GM21447 (cell line): ENCODE results near the gene CCR7.

ENCODE experiments used
- ATAC-seq: cut with Tn5 transposase; IDR thresholded peaks from one replicate; pipeline ENCODE4 v1.9.1; 2021; ENCODE audit not compliant: unreplicated experiment

Gene CCR7

DNA sequence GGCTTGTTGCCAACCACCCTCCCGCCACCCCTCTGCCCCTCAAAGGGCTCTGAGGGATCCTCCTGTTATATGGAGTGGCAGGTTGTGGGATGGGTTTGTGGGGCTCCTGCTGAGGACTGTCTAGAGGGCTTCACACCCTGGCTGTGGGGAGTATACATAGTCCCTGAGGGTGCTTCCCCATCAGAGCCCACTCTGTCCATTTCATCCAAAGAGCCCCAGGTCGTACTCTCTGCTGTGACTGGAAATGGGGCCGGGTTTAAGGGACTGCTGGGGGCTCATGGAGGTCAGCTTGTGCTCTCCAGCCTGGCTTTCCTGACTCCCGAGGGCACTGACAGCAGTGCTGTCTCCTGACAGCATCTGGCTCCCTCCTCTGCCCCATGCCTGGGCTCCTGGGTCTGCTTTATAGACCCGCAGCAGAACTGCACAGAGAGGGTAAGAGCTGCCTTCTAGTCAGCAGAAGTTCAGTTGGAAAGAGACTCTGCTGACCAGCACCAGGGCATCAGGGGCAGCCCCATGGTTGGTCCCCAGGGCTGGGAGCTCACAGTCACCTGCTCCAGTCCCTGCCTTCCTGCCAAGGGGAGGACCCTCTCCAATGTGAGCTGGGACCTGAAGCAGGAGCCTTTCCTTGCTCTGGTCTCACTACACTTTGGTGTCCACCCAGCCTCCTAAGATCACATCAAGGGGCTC lies 46.0 kb downstream of the CCR7 start:
- ATAC-seq: no peak

DNA sequence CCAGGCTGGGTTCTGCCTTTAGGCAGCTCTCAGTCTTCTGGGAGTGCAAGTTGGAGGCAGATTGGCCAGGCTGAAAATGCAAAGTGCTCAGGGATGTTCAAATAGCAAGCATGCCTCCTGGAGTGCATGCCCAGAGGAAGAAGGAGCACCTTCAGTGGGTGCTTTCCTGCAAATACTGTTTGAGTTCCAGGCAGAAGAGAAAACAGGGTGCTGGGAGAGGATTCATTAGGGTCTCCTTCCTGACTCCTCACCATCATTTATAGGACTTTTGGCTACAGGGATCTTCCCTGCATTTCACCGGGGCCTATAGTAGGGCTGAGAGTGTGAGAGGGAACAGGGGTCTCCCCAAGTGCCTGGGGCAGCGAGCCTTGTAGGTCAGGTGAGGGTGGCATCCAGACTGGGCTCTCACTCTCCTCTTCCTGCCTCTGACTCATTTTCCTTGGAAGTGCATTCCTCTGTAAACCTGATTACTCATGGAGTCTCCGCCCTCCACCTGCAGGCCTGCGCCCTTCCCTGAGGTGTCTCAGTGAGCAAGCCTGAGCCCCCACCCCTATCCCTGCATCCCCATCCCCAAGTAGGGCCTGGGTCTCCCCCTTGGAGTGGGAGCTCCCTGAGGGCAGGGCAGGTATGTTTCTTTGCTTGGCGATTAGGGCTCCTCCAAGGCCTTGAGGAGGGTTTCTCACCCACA lies 46.7 kb downstream of the CCR7 start:
- no peak for ATAC-seq

DNA sequence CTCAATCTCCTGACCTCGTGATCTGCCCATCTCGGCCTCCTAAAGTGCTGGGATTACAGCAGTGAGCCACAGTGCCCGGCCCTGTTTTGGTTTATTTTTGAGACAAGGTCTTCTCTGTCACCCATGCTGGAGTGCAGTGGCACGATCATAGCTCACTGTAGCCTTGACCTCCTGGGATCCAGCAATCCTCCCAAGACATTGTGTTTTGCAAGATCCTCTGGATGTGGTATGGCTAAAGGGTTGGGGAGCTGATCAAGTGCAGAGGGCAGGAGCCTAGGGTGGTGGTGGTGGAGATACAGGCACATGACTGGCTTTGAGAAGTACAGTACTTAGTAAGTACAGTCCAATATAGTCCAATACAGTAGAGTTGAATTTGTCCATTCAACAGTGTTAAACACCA lies 47.3 kb downstream of the CCR7 start:
- no peak for ATAC-seq

DNA sequence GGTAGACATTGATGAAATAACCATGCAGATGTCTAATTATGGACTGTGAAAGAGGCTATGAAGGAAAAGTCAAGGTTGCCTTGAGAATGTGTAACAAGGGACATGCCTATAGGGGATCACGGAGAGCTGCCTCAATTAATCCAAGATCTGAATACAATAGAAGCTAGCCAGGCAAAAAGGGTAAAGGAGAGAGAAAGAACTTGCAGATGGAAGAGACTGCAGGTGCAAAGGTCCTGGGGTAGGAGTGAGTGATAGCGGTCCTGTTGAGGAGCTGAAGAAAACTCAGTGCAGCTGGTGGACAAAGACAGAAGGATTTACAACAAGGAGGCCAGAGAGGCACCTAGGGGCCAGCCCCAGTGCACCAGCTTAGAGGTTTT lies 48.0 kb downstream of the CCR7 start:
- no peak for ATAC-seq

DNA sequence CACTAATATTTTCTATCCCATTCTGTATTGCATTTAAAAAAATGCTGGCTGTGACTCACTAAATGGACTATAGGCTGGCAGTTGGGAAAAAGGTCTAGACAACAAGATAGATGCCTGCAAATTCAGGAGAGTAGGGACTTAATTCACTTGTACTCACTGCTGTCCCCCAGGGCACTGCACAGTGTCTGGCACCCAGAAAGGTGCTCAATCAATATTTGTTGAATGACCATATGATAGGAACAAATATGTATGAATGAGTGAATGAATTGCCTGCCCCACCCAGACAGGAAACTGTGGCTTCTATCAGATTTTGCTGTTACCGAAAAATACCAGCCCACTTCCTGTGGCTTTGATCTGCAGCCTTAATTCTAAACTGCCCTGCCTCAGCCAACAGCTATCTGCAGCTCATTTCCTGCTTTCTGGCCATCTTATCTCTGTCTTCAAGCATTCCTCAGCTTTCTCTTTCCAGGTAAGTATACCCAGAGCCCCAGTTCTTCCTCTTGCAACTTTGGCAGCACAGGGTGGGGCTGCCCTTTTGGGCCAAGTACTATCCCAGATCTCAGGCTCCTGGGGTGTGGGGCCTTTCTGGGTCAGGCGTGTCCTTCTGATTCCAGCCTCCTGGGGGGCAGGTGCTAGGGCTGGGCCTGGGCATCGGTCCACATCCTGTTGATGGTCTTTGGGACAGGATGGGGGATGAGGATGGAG lies 48.5 kb downstream of the CCR7 start:
- ATAC-seq: no peak

DNA sequence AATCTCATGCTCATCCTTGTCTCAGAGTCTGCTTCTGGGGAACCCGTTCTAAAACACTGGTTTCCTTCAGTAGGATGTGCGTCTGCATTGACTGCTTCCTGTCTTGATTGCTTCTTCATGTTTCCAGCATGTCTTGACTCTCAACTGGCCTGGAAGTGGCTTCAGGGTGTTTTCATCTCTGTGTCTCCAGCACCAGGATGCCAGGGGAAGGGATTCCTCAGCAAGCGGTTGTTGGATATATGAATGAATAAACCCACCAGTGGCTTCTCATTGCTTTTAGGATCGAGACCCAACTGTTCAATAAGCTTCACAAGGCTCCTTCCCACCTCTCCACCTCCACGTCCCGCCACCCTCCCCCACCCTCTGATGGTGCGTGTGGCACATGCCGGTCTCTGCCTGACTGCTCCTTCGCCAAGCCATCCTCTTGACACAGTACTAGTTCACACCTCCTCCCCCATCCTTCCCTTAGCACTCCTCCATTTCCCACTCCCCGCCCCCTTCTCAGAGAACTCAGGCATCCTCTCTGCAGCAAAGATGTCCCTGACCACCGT lies 49.7 kb downstream of the CCR7 start:
- no peak for ATAC-seq

DNA sequence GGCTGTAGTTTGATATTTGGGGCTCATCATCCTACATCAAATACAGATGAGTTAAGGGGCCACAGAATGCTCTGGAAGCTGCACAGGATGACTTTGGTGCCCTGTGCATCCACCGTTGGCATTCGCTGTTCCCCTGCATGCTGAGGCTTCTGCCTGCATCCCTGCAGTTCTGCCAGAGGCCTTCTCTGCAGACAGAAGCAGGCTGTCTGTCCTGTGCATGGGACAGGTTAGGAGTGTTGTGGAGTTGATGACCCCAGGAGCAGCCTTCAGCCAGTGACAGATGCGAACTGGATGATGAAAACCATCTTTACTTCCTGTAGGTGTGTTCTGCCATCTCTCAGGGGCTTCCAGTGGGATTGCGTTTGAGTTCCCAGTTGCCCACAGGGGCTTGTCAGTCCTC lies 50.3 kb downstream of the CCR7 start:
- ATAC-seq: no peak

DNA sequence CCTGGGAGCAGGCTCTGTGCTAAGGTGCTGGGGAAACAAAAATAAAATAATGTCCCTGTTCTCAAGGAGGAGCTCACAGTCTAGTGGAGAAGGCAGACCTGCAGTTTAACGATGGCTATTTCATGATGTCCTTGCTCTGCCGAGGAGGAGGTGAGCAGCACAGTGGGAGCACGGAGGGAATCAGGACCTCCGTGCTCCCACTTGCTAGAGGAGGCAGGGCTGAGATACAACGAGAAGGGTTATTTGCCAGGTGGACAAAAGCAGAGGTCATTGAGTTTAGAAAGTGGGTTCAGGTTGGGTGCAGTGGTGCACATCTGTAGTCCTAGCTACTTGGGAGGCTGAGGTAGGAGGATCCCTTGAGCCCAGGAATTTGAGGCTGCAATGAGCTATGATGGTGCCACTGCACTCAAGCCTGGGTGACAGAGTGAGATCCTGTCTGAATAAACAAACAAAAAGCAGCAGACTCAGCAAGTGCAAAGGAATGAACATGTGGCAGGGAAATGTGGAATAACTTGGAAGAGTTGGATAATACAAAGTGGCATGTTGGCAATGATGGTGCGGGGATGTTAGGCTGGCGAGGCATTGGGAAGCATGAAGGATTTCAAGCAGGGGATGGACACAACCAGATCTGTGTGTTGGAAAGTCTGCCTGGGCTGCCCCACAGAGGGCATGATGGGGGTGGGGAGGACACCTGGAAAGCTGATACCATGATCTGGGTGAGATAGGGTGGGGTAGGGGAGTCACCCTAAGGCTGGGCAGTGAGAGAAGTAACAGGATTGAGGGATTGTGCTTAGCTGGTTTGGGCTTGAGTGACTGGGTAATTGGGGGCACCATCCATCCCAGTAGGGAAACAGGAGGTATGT lies 51.0 kb downstream of the CCR7 start:
- ATAC-seq: no peak

DNA sequence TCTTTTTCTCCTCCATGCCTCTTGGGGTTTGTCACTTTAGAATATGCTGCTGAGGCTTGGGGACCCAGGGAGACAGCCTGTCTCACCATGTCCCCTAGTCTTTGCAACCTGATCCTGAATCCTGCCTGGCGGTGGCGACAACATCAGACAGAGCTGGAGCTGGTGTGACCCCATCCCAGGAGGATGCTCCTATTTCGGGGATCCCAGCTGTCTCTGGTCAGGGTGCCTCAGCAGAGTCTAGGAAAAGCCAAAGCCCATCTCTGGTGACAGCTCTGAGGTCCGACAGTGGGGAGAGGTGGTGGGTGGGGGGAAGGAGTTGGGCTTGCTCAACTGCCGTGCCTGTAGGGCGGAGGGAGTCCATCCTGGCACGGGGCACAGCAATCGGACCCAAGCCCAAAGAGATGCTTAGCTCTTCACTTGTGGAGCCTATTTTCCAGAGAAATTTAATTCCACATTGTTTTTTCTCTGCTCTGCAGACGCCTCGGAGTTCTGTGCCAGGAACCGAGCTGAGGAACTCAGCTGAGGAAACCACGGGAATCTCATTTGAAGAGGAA lies 53.5 kb downstream of the CCR7 start:
- no peak for ATAC-seq

DNA sequence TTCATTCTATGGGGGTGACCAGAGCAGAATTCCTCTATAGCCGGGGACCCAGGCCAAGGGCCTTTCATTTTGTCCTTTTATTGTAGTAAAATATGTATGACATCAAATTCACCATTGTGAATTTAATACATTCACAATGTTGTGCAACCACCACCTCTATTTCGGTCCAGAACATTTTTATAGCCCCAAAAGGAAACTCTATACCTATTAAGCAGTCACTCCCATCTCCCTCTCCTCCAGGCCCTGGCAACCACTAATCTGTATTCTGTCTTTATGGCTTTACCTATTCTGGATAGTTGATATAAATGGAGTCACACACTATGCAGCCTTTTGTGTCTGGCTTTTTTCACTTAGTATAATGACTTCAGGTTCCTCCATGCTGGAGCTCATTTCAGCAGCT lies 54.1 kb downstream of the CCR7 start:
- no peak for ATAC-seq

DNA sequence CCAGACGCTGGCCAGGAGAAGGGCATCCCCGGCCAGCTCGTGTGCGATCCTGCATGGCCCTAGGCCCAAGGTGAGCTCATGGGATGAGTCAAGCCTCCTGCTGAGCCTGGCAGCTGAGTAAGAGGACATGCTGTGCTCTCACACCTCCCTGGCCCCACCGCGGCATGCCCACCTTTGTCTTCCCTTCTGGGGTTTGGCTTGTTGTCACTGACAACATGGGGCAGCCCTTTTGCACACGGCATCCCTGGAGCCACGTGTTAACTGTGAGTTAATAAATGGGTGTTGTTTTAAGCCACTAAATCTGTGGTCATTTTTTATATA lies 55.0 kb downstream of the CCR7 start:
- no peak for ATAC-seq

DNA sequence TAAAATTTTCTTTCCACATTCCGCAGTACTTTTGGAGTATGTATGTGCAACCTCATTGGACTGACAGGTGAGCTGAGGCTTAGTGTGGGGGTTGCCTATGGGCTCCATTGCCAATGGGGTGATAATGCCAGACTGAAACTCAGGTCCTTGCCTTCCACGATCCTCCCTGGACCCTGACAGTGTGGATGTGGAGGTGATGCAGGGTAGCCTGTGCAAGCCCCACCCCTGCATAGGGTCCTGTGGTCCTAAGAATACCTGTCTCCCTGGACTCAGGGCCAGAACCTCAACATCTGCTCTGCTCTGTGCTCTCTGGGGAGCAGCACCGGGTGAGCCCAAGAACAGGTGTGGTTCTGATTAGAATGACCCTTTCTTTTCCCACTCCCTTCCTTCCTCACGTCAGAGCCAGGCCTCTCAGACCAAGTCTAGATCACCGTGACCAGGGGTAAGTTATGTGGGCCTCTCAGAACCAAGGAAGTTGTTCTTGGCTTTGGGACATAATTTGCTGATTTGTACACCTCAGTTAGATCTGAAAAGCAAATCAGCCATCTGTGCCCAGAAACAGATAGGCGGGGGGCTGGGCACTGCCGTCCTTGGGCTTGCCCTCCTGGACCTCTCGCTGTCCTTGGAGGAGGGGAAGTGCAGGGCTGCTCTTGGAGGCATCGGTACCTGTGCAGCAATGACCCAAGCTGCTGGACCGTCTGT lies 55.5 kb downstream of the CCR7 start:
- no peak for ATAC-seq

DNA sequence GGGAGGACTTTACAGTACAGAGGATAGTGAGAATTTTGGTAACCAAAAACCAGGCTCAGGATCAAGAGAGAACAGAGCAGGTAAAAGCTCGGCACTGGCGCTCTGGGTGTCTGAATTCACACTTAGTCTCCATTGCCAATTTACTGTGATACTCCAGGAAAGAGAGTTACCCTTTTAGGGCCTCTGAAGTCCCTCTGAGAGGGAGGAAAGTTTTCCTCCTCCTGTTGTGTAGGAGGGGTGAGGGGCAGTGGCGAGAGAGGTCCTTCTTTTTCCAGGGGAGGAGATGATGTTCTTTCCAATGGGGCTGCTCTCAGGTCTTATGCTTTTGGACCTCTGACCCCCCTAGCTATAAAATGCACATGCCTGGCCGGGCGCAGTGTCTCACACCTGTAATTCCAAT lies 58.5 kb downstream of the CCR7 start:
- no peak for ATAC-seq
